WI38 (cell line): ENCODE data around the gene ARSJ.

Source experiments
- H3K4me3 ChIP-seq: 2 replicates; pipeline ENCODE4 v1.5.1; 2011; ENCODE audit warnings: low read depth, mild to moderate bottlenecking, control low read depth, low read length
- TF ChIP-seq, protein P1 (sequence below): IDR thresholded peaks from 2 replicates; pipeline ENCODE4 v1.5.1; 2012; ENCODE audit warnings: low read depth, mild to moderate bottlenecking, control low read depth, low read length

The ARSJ gene

GRCh38 chr4:113919611-113920010, 59.8 kb downstream of the ARSJ start:
- TF ChIP-seq, protein P1, sequence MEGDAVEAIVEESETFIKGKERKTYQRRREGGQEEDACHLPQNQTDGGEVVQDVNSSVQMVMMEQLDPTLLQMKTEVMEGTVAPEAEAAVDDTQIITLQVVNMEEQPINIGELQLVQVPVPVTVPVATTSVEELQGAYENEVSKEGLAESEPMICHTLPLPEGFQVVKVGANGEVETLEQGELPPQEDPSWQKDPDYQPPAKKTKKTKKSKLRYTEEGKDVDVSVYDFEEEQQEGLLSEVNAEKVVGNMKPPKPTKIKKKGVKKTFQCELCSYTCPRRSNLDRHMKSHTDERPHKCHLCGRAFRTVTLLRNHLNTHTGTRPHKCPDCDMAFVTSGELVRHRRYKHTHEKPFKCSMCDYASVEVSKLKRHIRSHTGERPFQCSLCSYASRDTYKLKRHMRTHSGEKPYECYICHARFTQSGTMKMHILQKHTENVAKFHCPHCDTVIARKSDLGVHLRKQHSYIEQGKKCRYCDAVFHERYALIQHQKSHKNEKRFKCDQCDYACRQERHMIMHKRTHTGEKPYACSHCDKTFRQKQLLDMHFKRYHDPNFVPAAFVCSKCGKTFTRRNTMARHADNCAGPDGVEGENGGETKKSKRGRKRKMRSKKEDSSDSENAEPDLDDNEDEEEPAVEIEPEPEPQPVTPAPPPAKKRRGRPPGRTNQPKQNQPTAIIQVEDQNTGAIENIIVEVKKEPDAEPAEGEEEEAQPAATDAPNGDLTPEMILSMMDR, result no peak
- H3K4me3 ChIP-seq, result no peak overlapping the region

- TF ChIP-seq, protein P1, result no peak
Observed at GRCh38 chr4:113919145-113919544, 60.3 kb downstream of the ARSJ start.

GRCh38 chr4:113908829-113909228, 70.6 kb downstream of the ARSJ start:
- H3K4me3 ChIP-seq, result no peak overlapping the region
- TF ChIP-seq, protein P1, result no peak

More at GRCh38 chr4:113919145-113919544, 60.3 kb downstream of the ARSJ start:
- H3K4me3 ChIP-seq, result no peak overlapping the region

- TF ChIP-seq, protein P1, result no peak
Observed at GRCh38 chr4:113907559-113907958, 71.9 kb downstream of the ARSJ start.

GRCh38 chr4:113905301-113905700, 74.1 kb downstream of the ARSJ start:
- TF ChIP-seq, protein P1, result no peak
- H3K4me3 ChIP-seq, result no peak overlapping the region

More at GRCh38 chr4:113907559-113907958, 71.9 kb downstream of the ARSJ start:
- H3K4me3 ChIP-seq, result no peak overlapping the region

- H3K4me3 ChIP-seq, result no peak overlapping the region
- TF ChIP-seq, protein P1, result no peak
Observed at GRCh38 chr4:113904877-113905276, 74.6 kb downstream of the ARSJ start.

GRCh38 chr4:113901994-113902787, 77.3 kb downstream of the ARSJ start:
- H3K4me3 ChIP-seq, result no peak overlapping the region
- TF ChIP-seq, protein P1, result no peak
